Progenitor cell of endocrine pancreas (in vitro differentiated cells): ENCODE results near the gene MATR3. TPM values are rescaled to one million over a fixed set of nuclear protein-coding genes. Genes with fewer than 3 reads are reported as not detected.

ENCODE experiments used
- DNase-seq: peaks from one replicate; pipeline ENCODE4 v3.0.0; 2021; ENCODE audit warnings: low spot score; ENCODE audit not compliant: unreplicated experiment
- H3K27ac Mint-ChIP-seq: 2 replicates; pipeline ENCODE4 v1.8.0; 2021; ENCODE audit warnings: mild to moderate bottlenecking, moderate library complexity, mixed read lengths
- H3K27me3 Mint-ChIP-seq: 2 replicates; pipeline ENCODE4 v1.8.0; 2021; ENCODE audit warnings: mixed read lengths
- H3K36me3 Mint-ChIP-seq: 2 replicates; pipeline ENCODE4 v1.8.0; 2022; ENCODE audit warnings: mixed read lengths; ENCODE audit not compliant: insufficient read depth
- H3K4me1 Mint-ChIP-seq: 2 replicates; pipeline ENCODE4 v1.8.0; 2021; ENCODE audit warnings: low read depth, mixed read lengths
- H3K4me3 Mint-ChIP-seq: 2 replicates; pipeline ENCODE4 v1.8.0; 2021; ENCODE audit warnings: low read depth, mild to moderate bottlenecking, moderate library complexity, mixed read lengths
- H3K9me3 Mint-ChIP-seq: 2 replicates; pipeline ENCODE4 v1.8.0; 2021; ENCODE audit warnings: low read depth, mixed read lengths
- total RNA-seq: library from RNA; stranded (reverse); gene quantifications from 2 replicates; pipeline ENCODE4 v1.2.1, GENCODE V29; 2021
- TF ChIP-seq, protein P1 (sequence below): fragments of 200-600 bp; sonication (generic); IDR thresholded peaks from one replicate; pipeline ENCODE4 v1.5.0; 2021; ENCODE audit warnings: antibody characterized with exemption, mild to moderate bottlenecking; ENCODE audit not compliant: unreplicated experiment

The MATR3 gene
- total RNA-seq, 1 donor from 2014 or later = 336 TPM

DNA sequence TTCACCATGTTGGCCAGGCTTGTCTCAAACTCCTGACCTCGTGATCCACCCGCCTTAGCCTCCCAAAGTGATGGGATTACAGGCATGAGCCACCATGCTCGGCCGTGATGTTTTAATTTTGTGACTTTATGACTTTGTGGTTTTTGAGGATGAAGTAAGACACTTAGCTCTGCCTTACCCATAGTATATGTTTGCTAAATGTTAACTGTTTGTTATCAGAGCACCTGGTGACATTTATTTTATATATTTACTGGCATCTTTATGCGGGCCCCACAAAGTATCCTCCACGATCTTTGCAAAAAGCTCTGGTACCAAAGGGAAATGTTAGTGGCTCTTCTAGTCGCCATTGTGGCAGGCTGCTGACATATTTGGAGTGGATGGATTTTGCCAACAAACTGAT is 82.8 kb downstream of the MATR3 start:
- Mint-ChIP-seq H3K4me1 (no peaks in the 10 kb centered on the region), H3K4me3 (no peak overlapping the region), H3K27me3 (no peaks in the 10 kb centered on the region), H3K36me3 (peaks cover 5% of the 10 kb centered on the region), H3K9me3 (no peaks in the 10 kb centered on the region), H3K27ac (no peak overlapping the region)
- TF ChIP-seq, protein P1, sequence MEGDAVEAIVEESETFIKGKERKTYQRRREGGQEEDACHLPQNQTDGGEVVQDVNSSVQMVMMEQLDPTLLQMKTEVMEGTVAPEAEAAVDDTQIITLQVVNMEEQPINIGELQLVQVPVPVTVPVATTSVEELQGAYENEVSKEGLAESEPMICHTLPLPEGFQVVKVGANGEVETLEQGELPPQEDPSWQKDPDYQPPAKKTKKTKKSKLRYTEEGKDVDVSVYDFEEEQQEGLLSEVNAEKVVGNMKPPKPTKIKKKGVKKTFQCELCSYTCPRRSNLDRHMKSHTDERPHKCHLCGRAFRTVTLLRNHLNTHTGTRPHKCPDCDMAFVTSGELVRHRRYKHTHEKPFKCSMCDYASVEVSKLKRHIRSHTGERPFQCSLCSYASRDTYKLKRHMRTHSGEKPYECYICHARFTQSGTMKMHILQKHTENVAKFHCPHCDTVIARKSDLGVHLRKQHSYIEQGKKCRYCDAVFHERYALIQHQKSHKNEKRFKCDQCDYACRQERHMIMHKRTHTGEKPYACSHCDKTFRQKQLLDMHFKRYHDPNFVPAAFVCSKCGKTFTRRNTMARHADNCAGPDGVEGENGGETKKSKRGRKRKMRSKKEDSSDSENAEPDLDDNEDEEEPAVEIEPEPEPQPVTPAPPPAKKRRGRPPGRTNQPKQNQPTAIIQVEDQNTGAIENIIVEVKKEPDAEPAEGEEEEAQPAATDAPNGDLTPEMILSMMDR = no peak
- no peak for DNase-seq

DNA sequence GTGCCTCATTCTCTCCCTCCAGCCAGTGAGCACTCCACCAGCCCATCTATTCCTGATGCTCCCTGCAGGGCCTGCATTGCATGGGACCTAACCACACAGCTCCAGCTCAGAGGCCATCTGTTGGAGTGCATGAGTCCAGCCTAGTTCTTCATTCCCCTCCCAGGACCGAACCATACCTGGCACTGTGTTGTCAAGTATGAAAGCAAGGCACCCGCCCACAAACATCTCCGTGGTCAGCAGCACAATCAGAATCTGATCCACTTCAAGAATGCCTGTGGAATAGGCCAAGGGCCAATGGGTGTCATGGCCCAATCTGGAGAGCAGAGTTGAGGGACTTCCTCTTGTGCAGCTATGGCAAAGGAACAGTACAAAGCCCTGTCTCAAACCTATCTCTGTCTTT is 83.7 kb downstream of the MATR3 start:
- TF ChIP-seq, protein P1 = no peak
- no peak overlapping the region for H3K27ac Mint-ChIP-seq
- no peaks in the 10 kb centered on the region for H3K27me3 Mint-ChIP-seq
- no peak overlapping the region for H3K4me3 Mint-ChIP-seq
- DNase-seq = no peak
- H3K9me3 Mint-ChIP-seq = no peaks in the 10 kb centered on the region
- H3K4me1 Mint-ChIP-seq = peaks cover 3% of the 10 kb centered on the region
- peaks cover 5% of the 10 kb centered on the region for H3K36me3 Mint-ChIP-seq

DNA sequence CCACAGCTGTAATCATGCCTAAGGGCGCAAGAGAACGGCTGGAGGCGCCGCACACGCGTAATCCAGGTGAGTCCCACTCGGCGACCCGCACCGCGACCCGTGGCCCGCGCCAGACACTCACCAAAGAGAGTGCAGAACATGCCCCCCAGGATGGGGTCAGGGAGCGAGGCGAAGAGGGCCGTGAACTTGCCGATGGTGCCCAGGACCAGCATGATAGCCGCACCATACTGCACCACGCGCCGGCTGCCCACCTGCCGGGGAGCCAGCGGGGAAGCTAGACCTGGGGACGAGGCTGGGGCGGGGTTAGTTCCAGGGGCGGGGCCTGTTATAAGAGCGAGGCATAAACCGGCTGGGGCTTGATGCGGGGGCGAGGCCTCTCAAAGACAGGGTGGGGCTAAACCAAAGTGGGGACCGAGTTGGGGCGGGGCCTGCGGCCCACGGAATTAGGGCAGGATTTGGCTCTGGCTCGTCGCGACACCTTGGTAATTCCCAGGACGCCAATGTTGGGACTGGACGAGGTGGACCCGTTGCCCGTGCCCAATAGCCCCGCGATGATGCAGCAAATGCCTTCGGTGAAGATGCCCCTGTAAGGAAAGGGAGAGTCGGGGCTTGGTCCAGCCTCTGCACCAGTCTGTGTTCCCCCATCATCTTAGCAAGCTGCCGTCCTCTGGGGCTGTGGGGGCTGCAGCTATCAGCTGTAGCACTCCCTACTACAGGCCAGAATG is 84.7 kb downstream of the MATR3 start:
- H3K4me1 Mint-ChIP-seq = peaks cover 8% of the 10 kb centered on the region
- no peaks in the 10 kb centered on the region for H3K9me3 Mint-ChIP-seq
- H3K4me3 Mint-ChIP-seq = no peak overlapping the region
- TF ChIP-seq, protein P1 = no peak
- H3K36me3 Mint-ChIP-seq = peaks cover 5% of the 10 kb centered on the region
- H3K27ac Mint-ChIP-seq = no peak overlapping the region
- DNase-seq = no peak
- H3K27me3 Mint-ChIP-seq = no peaks in the 10 kb centered on the region

DNA sequence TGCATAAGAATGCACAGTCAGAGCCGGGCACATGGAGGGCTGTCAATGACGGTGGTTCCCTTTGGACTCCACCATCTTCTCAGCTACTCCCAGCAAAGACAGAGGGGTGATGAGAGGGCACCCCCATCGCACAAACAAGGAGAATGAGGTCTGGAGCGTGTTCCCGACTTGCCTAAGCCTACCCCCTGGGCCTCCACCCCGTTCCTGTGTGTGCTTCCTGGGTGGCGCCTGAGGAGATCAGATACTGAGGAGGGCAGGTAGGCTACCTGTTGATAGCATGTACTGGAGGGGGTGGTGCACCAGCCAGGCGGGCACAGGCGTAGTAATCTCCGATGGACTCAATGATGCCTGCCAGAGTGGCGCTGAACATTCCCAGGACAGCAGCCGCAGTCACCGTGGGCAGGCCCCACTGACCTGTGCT is 85.4 kb downstream of the MATR3 start:
- Mint-ChIP-seq H3K27ac (no peak overlapping the region), H3K27me3 (no peaks in the 10 kb centered on the region), H3K4me3 (no peak overlapping the region), H3K36me3 (peaks cover 2% of the 10 kb centered on the region), H3K4me1 (peaks cover 12% of the 10 kb centered on the region), H3K9me3 (no peaks in the 10 kb centered on the region)
- TF ChIP-seq, protein P1 = no peak
- DNase-seq = no peak

DNA sequence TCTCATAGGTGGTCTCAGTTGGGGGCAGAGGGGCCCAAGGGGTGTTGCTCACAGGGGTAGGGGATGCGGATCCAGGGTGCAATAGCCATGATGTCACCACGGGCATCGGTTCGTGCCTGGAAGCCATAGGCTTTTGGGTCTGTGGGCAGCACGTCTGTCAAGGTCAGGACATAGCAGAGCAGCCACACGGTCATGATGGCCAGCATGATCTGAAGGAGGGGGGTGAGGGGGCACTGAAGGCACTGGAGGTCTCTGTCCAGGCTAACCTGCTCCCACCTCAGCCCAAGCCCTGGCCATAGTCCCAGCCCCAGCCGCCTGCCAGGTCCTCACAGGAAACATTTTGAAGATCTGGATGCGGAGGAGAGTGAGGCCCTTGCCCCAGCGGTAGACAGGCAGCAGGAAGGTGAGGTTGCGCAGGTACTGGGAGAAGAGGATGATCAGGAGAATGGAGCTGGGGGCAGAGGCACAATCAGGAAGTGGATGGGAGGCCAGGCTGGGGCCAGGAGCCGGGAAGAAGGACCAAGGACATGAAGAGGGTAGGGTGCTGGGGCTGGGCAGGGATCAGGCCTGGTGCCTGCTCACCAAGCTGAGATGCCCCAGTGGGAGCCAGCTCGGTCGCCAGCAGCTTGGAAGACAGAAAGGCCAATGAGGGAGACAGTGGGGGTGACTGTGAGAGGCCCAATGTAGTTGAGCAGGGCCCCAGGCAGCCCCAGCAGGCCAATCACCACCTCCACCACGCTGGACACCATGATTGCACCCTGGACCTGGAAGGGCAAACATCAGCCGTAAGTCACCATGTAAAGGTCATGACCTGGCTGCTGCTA is 86.3 kb downstream of the MATR3 start:
- H3K9me3 Mint-ChIP-seq = no peaks in the 10 kb centered on the region
- TF ChIP-seq, protein P1 = no peak
- no peak overlapping the region for H3K27ac Mint-ChIP-seq
- H3K27me3 Mint-ChIP-seq = no peaks in the 10 kb centered on the region
- H3K4me3 Mint-ChIP-seq = no peak overlapping the region
- peaks cover 15% of the 10 kb centered on the region for H3K4me1 Mint-ChIP-seq
- H3K36me3 Mint-ChIP-seq = peaks cover 2% of the 10 kb centered on the region
- DNase-seq = no peak

Other genes starting within 250 kb of the MATR3 start
- 26.0 and 26.7 TPM in 2 replicates for gene SIL1, start 95.4 kb upstream of the MATR3 start, total RNA-seq
- gene PAIP2, start 48.1 kb downstream of the MATR3 start, total RNA-seq = 92.3 and 97.4 TPM in 2 replicates
- 0.20 and 0.48 TPM in 2 replicates for gene SLC23A1, start 89.6 kb downstream of the MATR3 start, total RNA-seq
- 0.24 and 0.80 TPM in 2 replicates for gene MZB1, start 96.2 kb downstream of the MATR3 start, total RNA-seq
- gene PROB1, start 101.4 kb downstream of the MATR3 start, total RNA-seq = 2.0 and 2.2 TPM in 2 replicates
- gene SPATA24, start 110.3 kb downstream of the MATR3 start, total RNA-seq = 13.9 and 14.0 TPM in 2 replicates
- 23.1 and 23.3 TPM in 2 replicates for gene DNAJC18, start 145.8 kb downstream of the MATR3 start, total RNA-seq
- not detected in 2 replicates for gene ECSCR, start 169.0 kb downstream of the MATR3 start, total RNA-seq
- not detected in 2 replicates for gene SMIM33, start 177.3 kb downstream of the MATR3 start, total RNA-seq
- 0.53 TPM in 1 of 2 replicates, not detected in the other for gene STING1, start 189.0 kb downstream of the MATR3 start, total RNA-seq